Measurements from ENCODE around the gene VWF. TPM values are rescaled to one million over a fixed set of nuclear protein-coding genes. Genes with fewer than 3 reads are reported as not detected.

VWF gene
- total RNA-seq, 1 experiment from 2014 or later, result 0.48 TPM

DNA sequence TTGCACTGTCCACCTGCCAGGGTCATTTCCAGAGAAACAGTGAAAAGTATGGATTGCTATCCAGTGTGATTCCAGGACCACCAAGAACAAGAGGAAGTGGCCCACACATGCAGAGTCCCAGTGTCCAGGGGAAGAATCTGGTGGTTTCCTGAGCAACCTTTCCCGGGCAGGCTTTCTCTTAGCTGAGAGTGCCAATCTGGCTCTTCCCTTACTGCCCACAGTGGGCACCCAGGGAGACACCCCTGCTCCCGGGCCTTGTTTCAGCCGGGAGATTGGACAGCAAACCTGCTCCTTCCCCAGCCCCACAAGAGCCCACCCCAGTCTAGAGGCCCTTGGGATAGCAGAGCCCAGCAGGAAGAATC lies 62.1 kb downstream of the VWF start:
- Histone ChIP-seq H3K9me3 (ENCODE audit: insufficient read depth, low read depth) (no peaks in the 10 kb centered on the region), H3K9me2 (ENCODE audit: insufficient read depth) (no peaks in the 10 kb centered on the region), H3K4me2 (no peak overlapping the region), H3F3A (ENCODE audit: insufficient read depth, low read depth) (no peaks in the 10 kb centered on the region), H3K27me3 (ENCODE audit: insufficient read depth, low read depth) (no peaks in the 10 kb centered on the region), H3K4me1 (replicated peaks; ENCODE audit: insufficient read depth) (peaks cover 34% of the 10 kb centered on the region), H3K79me2 (ENCODE audit: low read depth) (no peaks in the 10 kb centered on the region), H3K27ac (no peak overlapping the region), H2AFZ (no peak overlapping the region), H4K20me1 (ENCODE audit: insufficient read depth) (no peaks in the 10 kb centered on the region), H3K36me3 (ENCODE audit: low read depth) (no peaks in the 10 kb centered on the region), H3K4me3 (no peak overlapping the region)
- POLR2A ChIA-PET (ENCODE audit: unreplicated experiment), result no interaction called here
- no TSS peak for BruUV-seq (replicated peaks)
- CTCF ChIA-PET, result interaction anchor here (0.6 kb wide), 2 partner anchors 29 to 222 kb away, joined by 4 to 6 read pairs; no protein-coding TSS in a partner anchor
- DNase-seq, result no peak
- TF ChIP-seq, protein P1, sequence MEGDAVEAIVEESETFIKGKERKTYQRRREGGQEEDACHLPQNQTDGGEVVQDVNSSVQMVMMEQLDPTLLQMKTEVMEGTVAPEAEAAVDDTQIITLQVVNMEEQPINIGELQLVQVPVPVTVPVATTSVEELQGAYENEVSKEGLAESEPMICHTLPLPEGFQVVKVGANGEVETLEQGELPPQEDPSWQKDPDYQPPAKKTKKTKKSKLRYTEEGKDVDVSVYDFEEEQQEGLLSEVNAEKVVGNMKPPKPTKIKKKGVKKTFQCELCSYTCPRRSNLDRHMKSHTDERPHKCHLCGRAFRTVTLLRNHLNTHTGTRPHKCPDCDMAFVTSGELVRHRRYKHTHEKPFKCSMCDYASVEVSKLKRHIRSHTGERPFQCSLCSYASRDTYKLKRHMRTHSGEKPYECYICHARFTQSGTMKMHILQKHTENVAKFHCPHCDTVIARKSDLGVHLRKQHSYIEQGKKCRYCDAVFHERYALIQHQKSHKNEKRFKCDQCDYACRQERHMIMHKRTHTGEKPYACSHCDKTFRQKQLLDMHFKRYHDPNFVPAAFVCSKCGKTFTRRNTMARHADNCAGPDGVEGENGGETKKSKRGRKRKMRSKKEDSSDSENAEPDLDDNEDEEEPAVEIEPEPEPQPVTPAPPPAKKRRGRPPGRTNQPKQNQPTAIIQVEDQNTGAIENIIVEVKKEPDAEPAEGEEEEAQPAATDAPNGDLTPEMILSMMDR (conservative IDR thresholded peaks at IDR 0.05), result no peak
- TF ChIP-seq EZH2 (IDR thresholded peaks at IDR 0.05; ENCODE audit: low read depth), result no peak
- intact Hi-C loops (cut with micrococcal nuclease; ENCODE audit: unreplicated experiment), result loop anchor here (10.0 kb wide), 1 partner anchor 472 kb away; the partner anchor contains the start of gene GAPDH

DNA sequence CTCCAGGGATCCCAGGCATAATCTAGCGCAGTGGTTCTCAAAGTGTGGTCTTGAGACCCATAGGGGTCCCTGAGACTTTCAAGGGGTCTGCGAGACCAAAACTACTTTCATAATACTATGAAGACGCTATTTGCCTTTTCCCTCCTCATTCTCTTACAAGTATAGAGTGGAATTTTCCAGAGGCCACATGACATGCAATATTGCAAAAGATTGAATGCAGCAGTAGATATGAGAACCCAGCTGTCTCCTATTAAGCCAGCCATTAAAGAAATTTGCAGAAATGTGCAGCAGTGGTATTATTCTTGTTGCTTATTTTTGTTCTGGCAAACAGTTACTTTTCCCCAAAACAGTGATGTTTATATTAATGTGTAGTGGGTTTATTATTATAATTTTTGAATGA lies 62.8 kb downstream of the VWF start:
- no TSS peak for BruUV-seq (replicated peaks)

DNA sequence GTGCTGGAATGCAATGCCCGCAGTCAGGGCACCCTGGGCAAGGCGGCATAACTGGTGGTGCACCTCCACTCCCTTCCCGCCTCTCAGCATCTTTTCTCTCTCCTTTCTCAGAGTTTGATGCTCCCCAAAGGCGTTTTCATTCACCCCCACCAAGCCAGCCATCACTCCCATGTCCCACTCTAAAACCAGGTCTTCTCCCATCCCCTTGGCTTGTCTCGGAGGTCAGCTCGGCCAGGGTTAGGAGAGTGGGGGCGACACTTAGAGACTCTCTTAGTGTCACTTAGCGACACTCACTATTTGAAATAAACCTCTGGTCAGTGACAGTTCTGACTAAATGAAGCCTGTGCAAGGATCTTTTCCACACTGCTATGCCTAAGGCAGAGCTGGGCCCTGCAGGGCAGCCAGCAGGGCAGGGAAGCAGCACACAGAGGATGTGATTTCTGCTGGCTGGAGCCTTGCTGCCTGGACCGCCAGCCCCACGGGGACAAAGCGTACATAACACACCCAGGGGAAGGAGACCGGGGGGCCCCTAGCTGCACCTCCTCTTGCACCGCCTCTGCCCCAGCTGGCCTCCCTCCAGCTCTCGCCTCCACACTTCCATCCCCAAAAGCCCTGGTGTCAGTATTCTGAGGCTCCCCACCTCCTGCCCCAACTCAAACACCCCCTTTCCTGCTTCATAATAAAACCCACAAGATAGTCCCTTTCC lies 64.5 kb downstream of the VWF start:
- Histone ChIP-seq H3K79me2 (ENCODE audit: low read depth) (no peaks in the 10 kb centered on the region), H3K4me1 (replicated peaks; ENCODE audit: insufficient read depth) (peaks cover 21% of the 10 kb centered on the region), H3K36me3 (ENCODE audit: low read depth) (no peaks in the 10 kb centered on the region), H3K27me3 (ENCODE audit: insufficient read depth, low read depth) (no peaks in the 10 kb centered on the region), H3F3A (ENCODE audit: insufficient read depth, low read depth) (no peaks in the 10 kb centered on the region), H3K4me3 (no peak overlapping the region), H4K20me1 (ENCODE audit: insufficient read depth) (no peaks in the 10 kb centered on the region), H3K4me2 (no peak overlapping the region), H3K9me2 (ENCODE audit: insufficient read depth) (no peaks in the 10 kb centered on the region), H2AFZ (no peak overlapping the region), H3K9me3 (ENCODE audit: insufficient read depth, low read depth) (no peaks in the 10 kb centered on the region), H3K27ac (no peak overlapping the region)
- CTCF ChIA-PET, result no interaction called here
- POLR2A ChIA-PET (ENCODE audit: unreplicated experiment), result no interaction called here
- no peak for DNase-seq
- intact Hi-C loops (cut with micrococcal nuclease; ENCODE audit: unreplicated experiment), result loop anchor here (2.0 to 10.0 kb wide), 2 partner anchors 405 to 475 kb away; partner anchors contain the start of gene GAPDH
- BruUV-seq (replicated peaks), result no TSS peak
- TF ChIP-seq EZH2 (IDR thresholded peaks at IDR 0.05; ENCODE audit: low read depth), result no peak
- TF ChIP-seq, protein P1 (conservative IDR thresholded peaks at IDR 0.05), result no peak

More for the DNA sequence above, 62.8 kb downstream of the VWF start:
- Histone ChIP-seq H3K27me3 (ENCODE audit: insufficient read depth, low read depth) (no peaks in the 10 kb centered on the region), H3K4me1 (replicated peaks; ENCODE audit: insufficient read depth) (peaks cover 34% of the 10 kb centered on the region), H4K20me1 (ENCODE audit: insufficient read depth) (no peaks in the 10 kb centered on the region), H3K36me3 (ENCODE audit: low read depth) (no peaks in the 10 kb centered on the region), H3K79me2 (ENCODE audit: low read depth) (no peaks in the 10 kb centered on the region), H2AFZ (no peak overlapping the region), H3F3A (ENCODE audit: insufficient read depth, low read depth) (no peaks in the 10 kb centered on the region), H3K9me2 (ENCODE audit: insufficient read depth) (no peaks in the 10 kb centered on the region), H3K4me2 (no peak overlapping the region), H3K9me3 (ENCODE audit: insufficient read depth, low read depth) (no peaks in the 10 kb centered on the region), H3K27ac (no peak overlapping the region), H3K4me3 (no peak overlapping the region)
- CTCF ChIA-PET, result interaction anchor here (0.6 kb wide), 4 partner anchors 73 to 486 kb away, joined by 3 to 6 read pairs (median 4); no protein-coding TSS in a partner anchor
- DNase-seq, result no peak
- no peak for TF ChIP-seq EZH2 (IDR thresholded peaks at IDR 0.05; ENCODE audit: low read depth)
- TF ChIP-seq, protein P1 (conservative IDR thresholded peaks at IDR 0.05), result no peak
- POLR2A ChIA-PET (ENCODE audit: unreplicated experiment), result no interaction called here
- intact Hi-C loops (cut with micrococcal nuclease; ENCODE audit: unreplicated experiment), result loop anchor here (2.0 to 10.0 kb wide), 2 partner anchors 403 to 473 kb away; partner anchors contain the start of gene GAPDH

All from PC-9 (cell line).